Neural crest cell (in vitro differentiated cells): ENCODE results near the gene POLDIP3. TPM values are rescaled to one million over a fixed set of nuclear protein-coding genes. Genes with fewer than 3 reads are reported as not detected.
"Not testable (repeated sequence)": the region's sequence is repeated elsewhere in the genome, so short reads cannot be mapped to it uniquely, and the experiment has no call there.

ENCODE experiments used
- DNase-seq: peaks from one replicate; pipeline ENCODE4 v3.0.0; 2021; ENCODE audit warnings: low read depth, mixed read lengths, low spot score
- H3K27ac Mint-ChIP-seq: one replicate; pipeline ENCODE4 v1.8.0; 2021; ENCODE audit warnings: mild to moderate bottlenecking, mixed read lengths; ENCODE audit not compliant: unreplicated experiment
- H3K27me3 Mint-ChIP-seq: 2 replicates; pipeline ENCODE4 v1.8.0; 2021; ENCODE audit warnings: low read depth, mild to moderate bottlenecking, mixed read lengths
- H3K36me3 Mint-ChIP-seq: 2 replicates; pipeline ENCODE4 v1.8.0; 2021; ENCODE audit warnings: low read depth, mild to moderate bottlenecking, mixed read lengths
- H3K4me1 Mint-ChIP-seq: 2 replicates; pipeline ENCODE4 v1.8.0; 2021; ENCODE audit warnings: mixed read lengths
- H3K4me3 Mint-ChIP-seq: one replicate; pipeline ENCODE4 v1.8.0; 2021; ENCODE audit warnings: mild to moderate bottlenecking, mixed read lengths
- H3K9me3 Mint-ChIP-seq: 2 replicates; pipeline ENCODE4 v1.8.0; 2021; ENCODE audit warnings: mixed read lengths
- CTCF ChIP-seq: fragments of 200-600 bp; sonication (generic); conservative IDR thresholded peaks from 2 replicates; pipeline ENCODE4 v1.5.0; 2021; ENCODE audit warnings: antibody characterized with exemption, mild to moderate bottlenecking
- total RNA-seq: library from RNA; stranded (reverse); gene quantifications from 2 replicates; pipeline ENCODE4 v1.2.1, GENCODE V29; 2021

Gene POLDIP3
- total RNA-seq, 1 donor from 2014 or later = 110 TPM

- H3K4me3 Mint-ChIP-seq = peak overlapping the region; percentile 40
- DNase-seq = no peak
Observed at GRCh38 chr22:42565956-42566355, 48.7 kb downstream of the POLDIP3 start.

GRCh38 chr22:42564699-42565098, 50.0 kb downstream of the POLDIP3 start:
- no peaks in the 10 kb centered on the region for H3K9me3 Mint-ChIP-seq
- TF ChIP-seq CTCF = no peak
- H3K36me3 Mint-ChIP-seq = no peaks in the 10 kb centered on the region
- peaks cover 18% of the 10 kb centered on the region for H3K4me1 Mint-ChIP-seq
- H3K27ac Mint-ChIP-seq = no peak overlapping the region
- no peak for DNase-seq
- H3K27me3 Mint-ChIP-seq = peaks cover 6% of the 10 kb centered on the region
- no peak overlapping the region for H3K4me3 Mint-ChIP-seq

More at GRCh38 chr22:42565956-42566355, 48.7 kb downstream of the POLDIP3 start:
- TF ChIP-seq CTCF = no peak
- Mint-ChIP-seq H3K36me3 (peaks cover 4% of the 10 kb centered on the region), H3K27me3 (peaks cover 5% of the 10 kb centered on the region), H3K27ac (no peak overlapping the region), H3K9me3 (no peaks in the 10 kb centered on the region), H3K4me1 (peaks cover 14% of the 10 kb centered on the region)

GRCh38 chr22:42563943-42564342, 50.7 kb downstream of the POLDIP3 start:
- H3K27ac Mint-ChIP-seq, DNase-seq, H3K27me3 Mint-ChIP-seq, H3K9me3 Mint-ChIP-seq, H3K36me3 Mint-ChIP-seq: not testable (repeated sequence)
- H3K4me1 Mint-ChIP-seq = peaks cover 18% of the 10 kb centered on the region
- peak overlapping the region; percentile 19 for H3K4me3 Mint-ChIP-seq

GRCh38 chr22:42562684-42563083, 52.0 kb downstream of the POLDIP3 start:
- H3K4me1 Mint-ChIP-seq = peaks cover 18% of the 10 kb centered on the region
- peak overlapping the region; percentile 38 for H3K27ac Mint-ChIP-seq
- no peak for TF ChIP-seq CTCF
- peak overlapping the region; percentile 63 for H3K4me3 Mint-ChIP-seq
- peaks cover 6% of the 10 kb centered on the region for H3K27me3 Mint-ChIP-seq
- no peaks in the 10 kb centered on the region for H3K9me3 Mint-ChIP-seq
- H3K36me3 Mint-ChIP-seq = no peaks in the 10 kb centered on the region
- DNase-seq = no peak

- H3K4me3 Mint-ChIP-seq = peak overlapping the region; percentile 63
- no peak for TF ChIP-seq CTCF
- H3K27ac Mint-ChIP-seq = peak overlapping the region; percentile 38
- no peaks in the 10 kb centered on the region for H3K9me3 Mint-ChIP-seq
- peaks cover 18% of the 10 kb centered on the region for H3K4me1 Mint-ChIP-seq
- no peak for DNase-seq
- H3K36me3 Mint-ChIP-seq = no peaks in the 10 kb centered on the region
- H3K27me3 Mint-ChIP-seq = peaks cover 6% of the 10 kb centered on the region
Observed at GRCh38 chr22:42562279-42562678, 52.4 kb downstream of the POLDIP3 start.

GRCh38 chr22:42561856-42562255, 52.8 kb downstream of the POLDIP3 start:
- Mint-ChIP-seq H3K36me3 (no peaks in the 10 kb centered on the region), H3K4me3 (peak overlapping the region; percentile 64), H3K27me3 (peaks cover 6% of the 10 kb centered on the region), H3K27ac (no peak overlapping the region), H3K9me3 (no peaks in the 10 kb centered on the region), H3K4me1 (peaks cover 18% of the 10 kb centered on the region)
- no peak for DNase-seq
- no peak for TF ChIP-seq CTCF
